ENCODE data around the gene OSGIN1.
"Not testable (repeated sequence)": the region's sequence is repeated elsewhere in the genome, so short reads cannot be mapped to it uniquely, and the experiment has no call there.

OSGIN1 gene

DNA sequence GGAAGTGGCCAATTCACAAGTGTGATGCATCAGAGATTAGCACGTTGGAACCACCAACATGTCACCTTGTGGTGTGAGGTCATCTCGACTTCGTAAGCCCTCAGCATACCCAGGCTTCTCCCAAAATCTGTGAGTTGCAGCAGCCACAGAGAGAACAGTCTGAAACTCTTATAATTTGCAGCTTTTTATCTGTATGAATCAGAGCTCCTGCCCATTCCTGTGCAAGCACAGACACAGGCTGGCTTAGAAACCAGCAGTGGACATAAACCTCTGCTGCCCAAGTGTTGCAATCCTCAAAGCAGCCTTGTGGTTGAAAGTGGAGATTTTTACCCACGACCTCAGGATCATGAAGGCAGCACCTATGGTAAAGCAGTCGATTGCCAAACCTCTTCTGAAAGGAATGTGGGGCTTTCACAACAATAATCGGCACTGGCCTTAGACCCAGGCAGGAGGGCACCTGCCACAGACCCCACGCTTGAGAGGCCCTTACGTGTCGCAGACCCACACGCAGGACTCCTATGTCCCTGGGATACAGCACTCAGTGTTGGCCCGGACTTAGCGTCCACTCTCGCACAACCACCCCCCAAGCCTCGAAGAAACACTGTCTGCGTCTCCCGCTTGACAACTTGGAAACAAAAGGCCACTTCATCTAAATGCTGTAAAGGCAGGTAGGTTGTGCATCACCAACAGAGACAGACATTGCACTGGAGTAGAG, 24.5 kb upstream of the OSGIN1 start:
- DNase-seq, result no peak

DNA sequence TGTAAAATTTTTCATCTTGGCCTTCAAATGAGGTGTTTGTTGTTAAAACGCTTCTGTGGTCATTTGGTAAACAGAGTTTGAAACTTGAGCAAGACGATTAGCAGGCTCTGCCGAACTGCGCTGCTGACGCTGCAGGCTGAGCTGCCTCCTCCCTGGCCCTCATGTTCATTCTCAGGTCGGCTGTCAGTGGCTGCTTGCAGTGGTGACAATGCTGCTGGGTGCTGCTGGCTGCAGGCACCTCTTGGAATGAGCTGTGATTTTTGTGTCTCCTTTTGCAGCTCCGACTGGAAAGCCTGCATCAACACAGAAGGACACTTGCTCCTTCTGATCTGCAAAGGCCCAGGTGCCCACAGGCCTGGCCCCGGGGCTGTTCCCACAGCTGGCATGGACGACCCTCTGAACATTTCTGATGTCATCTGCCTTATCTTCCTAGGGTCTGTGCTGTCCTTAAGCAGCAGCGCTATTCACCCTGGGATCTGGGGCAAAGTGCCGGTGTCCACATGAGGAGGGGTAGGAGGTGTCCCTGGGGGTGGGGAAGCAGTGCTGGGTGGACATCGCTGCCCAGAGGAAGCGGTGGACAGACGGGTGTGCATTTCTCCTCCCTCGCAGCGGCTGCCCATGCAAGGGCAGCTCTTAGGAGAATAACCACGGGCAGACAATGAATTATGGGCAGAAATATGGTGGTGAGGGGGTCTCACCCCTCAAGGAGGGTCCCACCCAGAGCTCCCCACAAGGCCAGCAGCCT, 23.1 kb upstream of the OSGIN1 start:
- no peak for DNase-seq

DNA sequence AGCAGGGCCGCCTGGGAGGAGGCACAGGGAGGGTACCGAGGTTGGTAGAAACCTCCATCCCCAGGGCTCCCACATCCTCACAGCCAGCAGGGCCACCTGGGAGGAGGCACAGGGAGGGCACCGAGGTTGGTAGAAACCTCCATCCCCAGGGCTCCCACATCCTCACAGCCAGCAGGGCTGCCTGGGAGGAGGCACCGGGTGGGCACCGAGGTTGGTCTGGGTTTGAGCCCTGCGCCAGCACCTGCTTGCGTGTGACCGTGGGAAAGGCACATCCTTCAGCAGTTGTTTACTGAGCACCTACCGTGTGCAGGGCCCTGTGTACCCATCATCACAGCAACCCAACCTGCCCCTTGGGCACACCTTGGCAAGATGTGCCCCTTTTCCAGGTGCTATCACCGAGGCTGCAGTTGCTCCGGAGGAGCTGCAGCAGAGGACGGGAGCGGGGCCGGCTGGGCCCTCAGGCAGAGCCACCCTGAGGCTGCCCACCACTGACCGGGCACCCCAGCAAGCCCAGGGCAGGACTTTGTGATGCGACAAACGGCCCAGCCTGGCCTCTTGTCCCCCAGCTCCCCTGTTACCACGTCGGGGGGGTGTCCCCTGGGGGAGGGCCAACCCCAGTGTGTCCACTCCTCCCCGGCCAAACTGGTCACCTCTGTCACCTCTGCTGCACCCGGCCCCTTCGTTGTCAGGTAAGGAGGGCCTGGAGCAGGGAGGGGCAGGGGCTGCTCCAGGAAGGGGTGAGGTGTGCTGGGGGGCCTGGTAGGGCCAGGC, 22.1 kb upstream of the OSGIN1 start:
- no peak for DNase-seq

DNA sequence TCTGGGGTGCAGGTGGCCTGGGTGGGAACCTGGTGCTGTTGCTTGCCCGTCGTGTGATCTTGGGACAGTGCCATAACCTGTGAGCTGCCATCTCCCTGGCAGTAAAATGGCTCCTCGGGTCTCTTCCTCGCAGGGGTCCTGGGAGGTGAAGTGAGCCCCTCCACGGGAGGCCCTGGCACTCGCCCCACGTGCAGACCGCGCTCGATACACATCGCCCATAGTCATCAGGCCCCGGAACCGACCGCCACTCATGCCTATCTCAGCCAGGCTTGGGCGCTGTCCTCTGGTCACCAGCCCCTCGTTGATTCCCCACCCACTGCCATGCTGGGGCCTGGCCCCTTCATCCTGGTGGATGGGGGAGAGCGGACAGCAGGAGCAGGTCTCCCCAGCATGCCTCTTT, 21.5 kb upstream of the OSGIN1 start:
- DNase-seq, result no peak

DNA sequence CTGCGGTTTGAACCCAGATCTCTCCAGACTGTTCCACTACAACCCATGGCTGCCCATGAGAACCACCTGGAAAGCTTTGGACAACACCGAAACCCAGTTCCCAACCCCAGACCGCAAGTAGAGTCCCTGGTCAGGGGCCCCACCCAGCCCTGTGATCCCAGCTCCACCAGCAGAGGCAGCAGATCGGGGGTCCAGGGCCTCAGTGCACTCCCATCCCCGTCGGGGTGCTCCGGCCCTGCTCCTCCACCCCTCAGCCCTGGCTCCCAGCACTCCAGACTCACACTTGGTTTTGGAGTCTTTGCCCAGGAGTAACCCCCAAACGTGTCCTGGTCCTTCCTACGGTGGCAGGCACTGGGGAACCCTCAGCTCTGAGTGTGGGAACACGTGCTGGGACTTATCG, 20.7 kb upstream of the OSGIN1 start:
- no peak for DNase-seq

DNA sequence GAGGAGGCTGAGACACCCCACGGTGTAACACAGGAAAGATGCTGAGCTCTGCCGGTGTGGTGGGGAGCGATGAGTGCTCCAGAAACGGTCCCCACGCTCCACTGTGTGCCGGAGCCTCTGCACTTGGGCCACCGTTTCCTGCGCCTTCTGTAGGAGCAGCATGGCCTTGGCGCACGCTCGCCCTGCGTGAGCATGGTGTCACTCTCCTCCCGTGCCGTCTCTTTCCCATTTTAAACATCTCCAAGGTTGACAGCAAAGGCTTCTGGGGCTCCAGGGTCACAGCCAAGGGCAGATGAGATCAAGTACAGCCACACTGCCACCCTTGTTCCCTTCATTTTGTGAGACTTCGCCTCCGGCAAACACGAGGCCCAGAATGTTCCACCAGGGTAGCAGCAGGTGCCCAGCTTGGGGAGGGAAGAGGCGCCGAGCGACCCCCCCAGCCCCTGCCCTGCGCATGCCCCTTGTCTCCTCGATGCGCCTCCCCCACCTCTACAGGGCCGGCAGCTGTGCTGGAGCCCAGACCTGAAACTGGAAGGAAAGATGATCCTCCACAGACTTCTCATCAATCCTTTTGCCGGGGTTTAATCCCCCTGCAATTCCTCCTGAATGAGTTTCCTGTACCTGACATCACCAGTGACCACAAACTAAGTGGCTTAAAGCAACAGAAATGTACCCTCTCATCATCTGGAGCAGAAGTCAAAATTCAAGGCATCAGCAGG, 19.9 kb upstream of the OSGIN1 start:
- no peak for DNase-seq

DNA sequence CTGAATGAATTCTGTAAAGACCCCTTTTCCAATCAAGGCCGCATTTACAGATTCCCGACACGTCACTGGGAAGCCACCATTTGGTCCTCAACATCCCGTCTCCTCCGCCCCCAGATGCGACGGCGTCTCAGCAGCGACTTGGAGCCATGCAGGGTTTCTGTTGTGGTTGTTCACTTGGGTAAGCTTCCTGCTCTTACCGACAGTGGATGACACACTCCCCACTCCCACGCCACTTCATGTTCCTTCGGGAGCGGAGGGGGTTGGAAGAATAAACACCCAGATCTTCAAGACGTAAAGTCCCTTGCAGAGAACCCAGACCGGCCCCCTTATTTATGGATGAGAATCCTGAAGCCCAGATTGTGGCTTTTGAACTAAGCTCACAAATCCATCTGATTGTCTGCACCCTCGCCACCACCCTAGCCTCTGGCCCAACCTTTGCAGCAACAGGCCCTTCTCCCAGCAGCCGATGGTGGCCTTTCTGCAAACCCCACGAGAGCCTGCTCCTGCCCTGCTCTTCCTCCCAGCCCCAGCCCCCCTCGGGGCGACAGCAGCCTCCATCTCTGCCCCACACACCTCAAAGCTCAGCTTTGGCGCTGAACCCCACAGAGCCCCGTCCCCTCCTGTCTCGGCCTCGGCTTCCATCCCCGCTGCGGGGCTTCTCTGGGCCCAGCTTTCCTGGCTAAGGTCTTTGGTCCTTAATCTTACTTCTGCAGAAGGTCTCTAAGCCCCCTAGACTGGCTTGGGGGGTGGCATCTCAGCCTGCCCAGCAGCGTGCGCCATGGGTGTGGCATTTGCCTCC, 19.0 kb upstream of the OSGIN1 start:
- DNase-seq, result no peak

DNA sequence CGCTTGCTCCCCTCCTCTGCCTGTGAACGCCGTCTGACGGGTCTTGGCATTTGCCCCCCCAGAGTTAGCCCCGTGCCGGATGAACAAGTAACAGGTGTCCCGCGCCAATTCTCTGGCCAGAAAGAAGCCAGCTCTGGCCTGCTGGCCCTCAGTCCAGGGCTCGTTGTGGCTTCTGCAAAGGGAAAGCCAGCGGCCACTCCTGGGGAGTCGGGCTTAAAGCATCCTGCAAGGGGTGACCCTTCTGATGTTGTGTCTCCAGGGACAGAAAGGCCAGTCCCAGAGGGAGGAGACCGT, 18.4 kb upstream of the OSGIN1 start:
- no peak for DNase-seq

DNA sequence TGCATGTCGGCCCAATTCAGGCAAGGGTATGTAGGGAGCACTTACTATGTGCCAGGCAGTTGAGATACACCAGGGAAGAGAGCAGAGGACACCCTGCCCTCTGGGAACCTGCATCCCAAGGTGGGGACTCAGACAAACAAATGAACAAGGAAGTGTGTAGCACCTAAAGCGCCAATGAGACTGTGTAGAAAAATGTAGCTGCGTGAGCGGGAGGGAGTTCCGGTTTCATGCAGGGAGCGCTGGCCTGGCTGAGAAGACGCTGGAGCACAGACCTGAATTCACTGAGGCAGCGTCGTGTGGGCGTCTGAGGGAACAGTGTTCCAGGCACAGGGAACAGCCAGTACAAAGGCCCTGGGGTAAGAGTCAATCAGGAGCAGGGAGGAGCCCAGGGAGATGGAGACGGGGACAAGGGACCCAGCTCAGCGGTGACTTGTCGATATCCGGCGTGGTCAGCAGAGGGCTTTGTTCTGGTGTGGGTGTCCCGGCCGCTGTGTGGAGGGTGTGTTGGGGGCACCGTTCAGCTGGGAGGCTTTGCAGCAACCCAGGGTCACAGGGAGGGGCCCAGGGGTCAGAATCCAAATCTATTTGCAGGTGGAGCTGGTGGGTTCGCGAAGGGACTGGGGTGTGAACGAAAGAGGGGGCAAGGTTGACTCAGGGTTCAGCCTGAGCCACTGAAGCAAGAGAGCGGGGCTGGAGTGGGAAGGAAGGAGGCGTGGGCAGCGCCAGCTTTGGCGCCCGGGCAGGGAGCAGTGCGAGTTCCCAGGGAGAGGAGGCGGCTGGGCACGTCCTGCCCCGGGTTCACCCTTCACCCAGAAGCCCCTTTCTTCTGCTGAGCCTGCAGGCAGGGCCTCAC, 17.8 kb upstream of the OSGIN1 start:
- DNase-seq, result no peak

DNA sequence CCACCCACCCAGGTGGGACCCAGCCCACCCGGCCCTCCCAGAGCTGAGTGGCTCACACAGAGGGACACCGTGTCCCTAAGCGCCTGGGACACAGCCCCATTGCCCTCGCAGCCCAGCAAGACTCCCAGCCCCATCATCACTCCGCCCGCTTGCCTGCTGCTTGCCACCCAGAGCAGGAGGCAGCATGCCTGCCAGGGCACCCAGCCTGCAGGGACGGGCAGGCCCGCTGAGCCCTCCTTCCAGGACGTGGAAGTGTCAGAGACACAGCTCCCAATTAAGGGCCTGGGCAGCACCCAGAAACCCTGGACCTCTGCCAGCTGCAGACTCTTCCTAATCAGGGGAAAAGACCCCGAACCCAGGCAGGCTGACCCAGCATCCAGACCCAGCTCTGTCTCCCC, 17.2 kb upstream of the OSGIN1 start:
- DNase-seq, result no peak

DNA sequence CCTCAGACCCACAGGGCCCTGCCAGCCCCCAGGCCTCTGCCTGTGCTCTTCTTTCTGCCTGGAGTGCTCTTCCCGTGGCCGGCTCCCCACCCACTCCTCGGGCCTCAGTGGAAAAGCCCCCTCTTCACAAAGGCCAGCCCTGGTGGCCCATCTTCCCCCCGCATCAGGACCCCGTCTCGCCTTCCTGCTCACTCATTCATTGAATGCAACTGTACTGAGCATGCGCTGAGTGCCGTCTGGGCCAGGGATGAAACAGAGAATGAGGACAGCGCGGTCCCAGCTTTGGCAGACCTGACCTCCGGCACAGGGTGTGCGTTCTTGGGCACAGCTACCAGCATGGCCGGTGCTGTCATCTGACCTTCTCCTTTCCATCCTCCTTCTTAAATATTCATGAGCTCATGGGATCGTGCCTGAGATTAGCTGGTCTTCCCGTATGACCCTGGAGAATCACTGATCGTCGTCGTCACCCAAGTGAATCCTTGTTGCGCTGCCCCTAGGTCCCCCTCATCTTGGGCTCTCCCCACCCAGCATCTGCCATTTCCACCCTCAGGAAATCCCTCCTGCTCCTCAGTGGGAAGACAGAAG, 16.4 kb upstream of the OSGIN1 start:
- DNase-seq, result no peak

DNA sequence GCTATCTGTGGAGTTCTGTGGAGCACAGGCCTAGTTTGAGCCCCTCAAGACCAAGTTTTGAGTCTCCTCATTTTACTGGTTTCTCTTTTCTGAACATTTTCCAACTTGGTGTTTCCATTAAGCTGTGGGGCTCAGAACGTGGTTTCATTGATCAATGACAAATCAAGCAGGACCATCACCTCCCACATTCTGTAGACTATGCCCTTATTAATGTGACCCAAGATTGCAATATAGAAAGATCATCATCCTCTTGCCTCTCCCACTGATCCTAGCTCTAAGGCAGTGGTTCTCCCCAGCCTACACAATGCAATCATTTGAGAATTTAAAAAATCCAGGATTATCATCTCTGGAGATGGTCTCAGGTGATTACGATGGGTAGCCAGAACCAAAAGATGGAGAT, 15.8 kb upstream of the OSGIN1 start:
- no peak for DNase-seq

DNA sequence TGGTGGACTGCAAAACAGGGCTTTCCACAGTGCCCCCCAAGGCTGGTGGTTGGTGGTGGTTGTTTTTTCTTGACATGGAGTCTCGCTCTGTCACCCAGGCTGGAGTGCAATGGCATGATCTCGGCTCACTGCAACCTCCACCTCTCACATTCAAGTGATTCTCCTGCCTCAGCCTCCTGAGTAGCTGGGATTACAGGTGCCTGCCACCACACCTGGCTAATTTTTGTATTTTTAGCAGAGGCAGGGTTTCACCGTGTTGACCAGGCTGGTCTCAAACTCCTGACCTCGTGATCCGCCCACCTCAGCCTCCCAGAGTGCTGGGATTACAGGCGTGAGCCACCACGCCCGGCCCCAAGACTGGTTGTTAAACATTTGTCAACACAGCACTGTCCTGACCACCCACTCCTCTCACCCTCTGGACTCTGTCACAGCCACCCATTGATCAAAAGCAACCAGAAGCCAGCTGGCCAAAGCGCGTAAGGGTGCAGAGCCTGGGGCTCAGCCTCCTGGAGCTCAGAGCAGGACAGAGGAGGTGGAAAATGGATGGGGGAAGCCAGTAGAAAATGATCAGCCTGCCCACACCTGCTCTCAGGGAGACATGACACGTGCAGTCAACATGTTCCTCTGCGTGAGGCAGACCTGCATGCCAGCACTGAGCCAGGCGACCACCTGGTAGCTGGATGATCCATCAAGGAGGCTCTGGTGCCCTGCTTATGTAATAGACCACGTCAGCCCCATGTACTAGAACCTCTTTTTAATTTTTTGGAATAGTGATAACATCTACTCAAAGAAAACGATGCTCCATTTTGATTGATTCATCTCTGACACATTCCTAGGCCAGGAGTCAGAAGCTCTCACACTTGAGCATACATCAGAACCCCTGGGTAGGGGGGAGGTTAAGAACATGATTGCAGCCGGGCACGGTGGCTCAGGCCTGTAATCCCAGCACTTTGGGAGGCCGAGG, 14.8 kb upstream of the OSGIN1 start:
- no peak for DNase-seq

DNA sequence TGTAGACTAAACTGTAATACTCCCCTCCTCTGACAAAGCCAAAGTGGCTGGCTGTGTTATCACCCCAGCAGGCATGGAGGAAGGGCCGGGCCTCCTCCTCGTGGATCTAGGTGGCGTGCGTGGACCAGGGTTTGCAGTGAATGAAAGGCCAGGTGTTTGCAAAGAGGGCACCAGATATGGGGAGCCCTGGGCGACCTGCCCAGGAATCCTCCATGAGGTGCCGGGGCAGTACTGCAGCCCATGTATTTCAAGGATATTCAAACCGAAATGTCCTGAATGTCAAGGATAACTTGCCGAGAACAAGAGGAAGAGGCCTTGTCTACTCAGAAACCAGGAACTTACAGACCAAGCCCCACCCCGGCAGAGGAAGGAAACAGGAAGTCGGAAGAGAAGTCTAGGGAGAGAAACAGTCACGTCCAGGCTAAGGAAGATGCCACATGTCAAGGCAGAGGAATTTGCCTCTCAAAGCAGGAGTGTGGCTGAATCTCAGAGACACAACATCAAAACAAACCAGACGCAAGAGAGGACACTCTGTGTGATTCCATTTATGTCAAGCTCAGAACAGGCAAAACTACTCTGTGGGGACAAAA, 13.7 kb upstream of the OSGIN1 start:
- DNase-seq, result no peak

DNA sequence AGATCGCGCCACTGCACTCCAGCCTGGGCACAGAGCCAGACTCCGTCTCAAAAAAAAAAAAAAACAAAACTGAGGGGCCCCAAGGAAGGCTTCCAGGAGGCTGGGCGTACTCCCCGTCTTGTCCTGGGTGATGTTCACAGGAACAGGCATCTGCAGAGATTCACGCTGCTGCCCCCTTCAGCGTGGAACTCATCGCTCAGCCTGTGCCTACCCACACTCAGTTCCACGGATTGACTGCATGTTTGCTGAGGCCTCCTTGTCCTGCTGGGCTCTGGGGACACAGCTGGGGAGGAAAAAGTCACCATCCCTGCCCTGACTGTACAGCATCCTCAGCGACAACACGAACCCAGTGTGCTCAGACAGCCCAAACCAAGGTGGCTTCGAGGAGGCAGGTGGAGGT, 12.9 kb upstream of the OSGIN1 start:
- no peak for DNase-seq

DNA sequence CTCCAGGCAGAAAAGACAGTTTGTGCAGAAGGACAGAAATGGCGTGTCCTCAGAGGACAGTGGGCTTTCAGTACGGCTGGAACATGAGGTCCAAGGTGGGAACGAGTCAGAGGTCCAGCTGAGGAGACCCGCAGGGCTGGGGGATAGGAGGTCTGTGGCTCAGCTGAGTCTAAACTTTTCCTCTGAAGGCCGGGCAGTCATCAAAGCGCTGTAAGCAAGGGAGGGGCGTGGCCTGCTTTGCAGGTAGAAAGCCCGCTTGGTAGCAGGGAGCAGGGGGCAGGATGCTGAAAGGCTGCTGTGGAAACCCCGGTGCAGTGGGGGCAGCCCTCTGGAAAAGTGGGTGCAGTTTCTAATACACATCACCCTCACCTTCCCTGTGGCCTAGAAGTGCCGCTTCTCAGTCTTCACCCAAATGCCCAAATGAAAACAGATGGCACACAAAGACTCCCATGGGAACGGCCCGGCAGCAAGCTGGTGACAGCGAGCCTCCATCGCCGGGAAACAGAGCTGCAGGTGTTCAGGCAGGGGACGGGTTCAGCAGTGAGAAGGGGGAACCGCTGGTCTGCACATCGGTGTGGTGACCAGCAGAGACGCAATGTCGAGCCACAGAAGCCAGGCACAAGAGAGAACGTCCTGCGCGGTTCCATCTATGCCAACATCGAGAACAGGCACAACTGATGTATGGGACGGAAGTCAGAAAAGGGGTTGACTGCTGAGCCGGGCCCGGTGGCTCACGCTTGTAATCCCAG, 12.2 kb upstream of the OSGIN1 start:
- DNase-seq, result no peak

DNA sequence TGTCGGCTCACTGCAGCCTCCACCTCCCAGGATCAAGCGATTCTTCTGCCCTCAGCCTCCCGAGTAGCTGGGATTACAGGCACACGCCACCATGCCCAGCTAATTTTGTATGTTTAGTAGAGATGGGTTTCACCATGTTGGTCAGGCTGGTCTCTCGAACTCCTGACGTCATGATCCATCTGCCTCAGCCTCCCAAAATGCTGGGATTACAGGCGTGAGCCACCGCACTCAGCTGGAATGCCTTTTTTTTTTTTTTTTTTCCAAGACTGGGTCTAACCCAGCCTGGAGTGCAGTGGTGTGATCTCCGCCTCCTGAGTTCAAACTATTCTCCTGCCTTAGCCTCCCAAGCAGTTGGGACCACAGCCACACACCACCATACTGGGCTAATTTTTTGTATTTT, 11.5 kb upstream of the OSGIN1 start:
- DNase-seq, result not testable (repeated sequence)

DNA sequence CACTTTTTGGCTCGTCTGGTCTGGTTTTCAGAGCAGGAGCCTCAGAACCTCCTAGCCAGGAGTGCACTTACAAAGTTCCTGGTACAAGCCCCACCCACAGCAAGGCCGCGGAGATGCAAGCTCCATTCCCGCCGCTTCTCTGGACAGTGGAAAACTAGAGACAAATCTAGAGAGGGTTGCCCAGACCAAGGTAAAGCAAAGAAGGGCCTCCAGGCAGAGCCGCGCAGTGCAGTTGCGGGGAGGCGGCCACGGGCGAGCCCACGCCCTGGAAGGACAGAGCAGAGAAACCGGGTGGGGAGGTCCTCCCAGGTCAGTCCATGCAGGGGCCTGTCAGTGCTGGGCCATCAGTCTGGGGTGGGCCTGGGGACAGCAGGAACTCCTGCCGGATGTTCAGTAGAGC, 11.0 kb upstream of the OSGIN1 start:
- DNase-seq, result no peak
